SK-N-SH (cell line): Measurements from ENCODE around the gene SLC12A7. TPM values are rescaled to one million over a fixed set of nuclear protein-coding genes. Genes with fewer than 3 reads are reported as not detected.

Source experiments
- CTCF ChIA-PET: fragments of 300-600, 350-600 bp; formaldehyde crosslinking; extraction: SDS; loops from one replicate; lab custom pipeline; 2021; lab: Yijun Ruan, JAX
- POLR2A ChIA-PET: fragments of 350-600 bp; sonication (Branson Sonifier 250); formaldehyde crosslinking; extraction: SDS; loops from one replicate; lab custom pipeline; 2020; ENCODE audit warnings: antibody characterized with exemption, inconsistent platforms; lab: Yijun Ruan, JAX
- DNase-seq: peaks from one replicate; pipeline ENCODE4 v3.0.0; 2012
- H2AFZ ChIP-seq: fragments of 200-600 bp; sonication (generic); 2 replicates; pipeline ENCODE4 v1.8.1; 2016; ENCODE audit warnings: antibody characterized with exemption, mild to moderate bottlenecking, low read depth
- H3F3A ChIP-seq: fragments of 200-600 bp; sonication (generic); replicated peaks from 2 replicates; pipeline ENCODE3; 2016; ENCODE audit warnings: antibody characterized with exemption, mild to moderate bottlenecking; ENCODE audit not compliant: insufficient read depth
- H3K27ac ChIP-seq, 2 experiments: fragments of 200-500 bp in 1 of 2; fragments of 200-600 bp in 1 of 2; sonication (Bioruptor generic) in 1 of 2; sonication (generic), shearing (Covaris generic) in 1 of 2; 2 replicates each; pipeline versions ENCODE4 v1.5.1 to v1.6.1; 2014 to 2016; ENCODE audit warnings: low read depth in 2 of 2, inconsistent platforms in 1 of 2, low read length in 1 of 2, mild to moderate bottlenecking in 1 of 2, mixed read lengths in 1 of 2
- H3K27me3 ChIP-seq: fragments of 200-600 bp; sonication (generic), shearing (Covaris generic); 2 replicates; pipeline ENCODE4 v1.6.1; 2016; ENCODE audit warnings: mixed run types; ENCODE audit not compliant: insufficient read depth
- H3K36me3 ChIP-seq, 2 experiments: fragments of 200-500 bp in 1 of 2; fragments of 200-600 bp in 1 of 2; sonication (Bioruptor generic) in 1 of 2; sonication (generic) in 1 of 2; replicated peaks in 1 of 2; 2 replicates each; pipeline versions ENCODE3 to v1.5.1; 2014 to 2016; ENCODE audit warnings: low read length in 1 of 2, mild to moderate bottlenecking in 1 of 2; ENCODE audit not compliant: insufficient read depth in 2 of 2, control insufficient read depth in 1 of 2
- H3K4me1 ChIP-seq, 2 experiments: fragments of 200-500 bp in 1 of 2; fragments of 200-600 bp in 1 of 2; sonication (Bioruptor generic) in 1 of 2; sonication (generic), shearing (Covaris generic) in 1 of 2; 2 replicates each; pipeline versions ENCODE4 v1.5.1 to v1.6.1; 2014 to 2016; ENCODE audit warnings: low read depth in 1 of 2, low read length in 1 of 2, mixed run types in 1 of 2; ENCODE audit not compliant: insufficient read depth in 2 of 2, control insufficient read depth in 1 of 2
- H3K4me2 ChIP-seq: fragments of 200-600 bp; sonication (generic), shearing (Covaris generic); 2 replicates; pipeline ENCODE4 v1.6.1; 2017; ENCODE audit warnings: mixed run types
- H3K4me3 ChIP-seq, 2 experiments: fragments of 200-500 bp in 1 of 2; fragments of 200-600 bp in 1 of 2; sonication (Bioruptor generic) in 1 of 2; sonication (generic), shearing (Covaris generic) in 1 of 2; 2 replicates each; pipeline versions ENCODE4 v1.5.1 to v1.8.1; 2014 to 2016; ENCODE audit warnings: low read depth in 2 of 2, inconsistent platforms in 1 of 2, low read length in 1 of 2, mild to moderate bottlenecking in 1 of 2, mixed read lengths in 1 of 2, moderate library complexity in 1 of 2
- H3K79me2 ChIP-seq: fragments of 200-600 bp; sonication (generic); 2 replicates; pipeline ENCODE4 v1.8.1; 2017; ENCODE audit warnings: mild to moderate bottlenecking; ENCODE audit not compliant: insufficient read depth
- H3K9ac ChIP-seq: fragments of 200-600 bp; sonication (generic); 2 replicates; pipeline ENCODE4 v1.6.1; 2017; ENCODE audit warnings: mixed run types
- H3K9me2 ChIP-seq: fragments of 200-600 bp; sonication (generic); 2 replicates; pipeline ENCODE4 v1.6.1; 2017; ENCODE audit warnings: mixed run types
- H3K9me3 ChIP-seq: fragments of 200-600 bp; sonication (generic); 2 replicates; pipeline ENCODE4 v1.6.1; 2017; ENCODE audit warnings: mixed run types, mild to moderate bottlenecking, moderate library complexity
- H4K20me1 ChIP-seq: fragments of 200-600 bp; sonication (generic); 2 replicates; pipeline ENCODE4 v1.6.1; 2017; ENCODE audit warnings: mild to moderate bottlenecking, mixed run types; ENCODE audit not compliant: insufficient read depth
- CHD2 ChIP-seq: fragments of 150-350 bp; IDR thresholded peaks from 2 replicates; pipeline ENCODE4 v1.6.1; 2018; ENCODE audit warnings: low read length; ENCODE audit not compliant: partially characterized antibody
- ELF1 ChIP-seq: IDR thresholded peaks from 2 replicates; pipeline ENCODE4 v1.4.0; 2012
- EP300 ChIP-seq, 2 experiments: IDR thresholded peaks; 2 replicates each; pipeline versions ENCODE4 v1.4.0 to v1.6.1; 2012; ENCODE audit warnings: borderline replicate concordance in 1 of 2, low read depth in 1 of 2, low read length in 1 of 2
- EZH2phosphoT487 ChIP-seq: fragments of 200-600 bp; sonication (generic); IDR thresholded peaks from 2 replicates; pipeline ENCODE4 v1.6.1; 2017; ENCODE audit warnings: low read depth, mixed run types, mild to moderate bottlenecking, antibody characterized with exemption, moderate library complexity, borderline replicate concordance
- FOSL2 ChIP-seq: IDR thresholded peaks from 2 replicates; pipeline ENCODE4 v1.4.0; 2012; ENCODE audit warnings: low read depth, mild to moderate bottlenecking, moderate library complexity, borderline replicate concordance
- FOXJ3 ChIP-seq: sonication (generic); formaldehyde crosslinking; IDR thresholded peaks from 2 replicates; pipeline ENCODE4 v1.5.1; 2020; ENCODE audit warnings: mild to moderate bottlenecking, missing genetic modification reagents
- FOXM1 ChIP-seq: IDR thresholded peaks from 2 replicates; pipeline ENCODE4 v1.4.0; 2012; ENCODE audit warnings: low read depth, mild to moderate bottlenecking
- GABPA ChIP-seq: IDR thresholded peaks from 2 replicates; pipeline ENCODE4 v1.4.0; 2012; ENCODE audit warnings: low read depth, mild to moderate bottlenecking
- JUND ChIP-seq: IDR thresholded peaks from 2 replicates; pipeline ENCODE4 v1.4.0; 2012
- NFIC ChIP-seq: IDR thresholded peaks from 2 replicates; pipeline ENCODE4 v1.4.0; 2012; ENCODE audit warnings: borderline replicate concordance
- NRF1 ChIP-seq: IDR thresholded peaks from 2 replicates; pipeline ENCODE4 v1.6.1; 2012; ENCODE audit warnings: low read depth, mild to moderate bottlenecking, low read length
- RCOR1 ChIP-seq: fragments of 150-350 bp; IDR thresholded peaks from 2 replicates; pipeline ENCODE4 v1.6.1; 2017; ENCODE audit warnings: antibody characterized with exemption, low read length
- RXRA ChIP-seq: IDR thresholded peaks from 2 replicates; pipeline ENCODE4 v1.4.0; 2012; ENCODE audit warnings: low read depth, mild to moderate bottlenecking, borderline replicate concordance
- SIN3A ChIP-seq: IDR thresholded peaks from 2 replicates; pipeline ENCODE4 v1.6.1; 2012; ENCODE audit warnings: low read depth, mild to moderate bottlenecking, low read length, moderate library complexity, borderline replicate concordance
- SMC3 ChIP-seq: IDR thresholded peaks from 2 replicates; pipeline ENCODE4 v1.6.1; 2012; ENCODE audit warnings: low read depth, low read length, improper control_type of control experiment
- WGBS: methylation state at CpG from one replicate; pipeline ENCODE4 v1.1.6; 2017; ENCODE audit warnings: low lambda C conversion rate; 5-methylcytosine and 5-hydroxymethylcytosine counted together
- polyA plus RNA-seq, 3 experiments: library from polyadenylated mRNA; depleted of rRNA; stranded (reverse); fragments of >200 nt; gene quantifications; 2 replicates each; pipeline ENCODE4 v1.2.3, GENCODE V29; 2012
- TF ChIP-seq, protein P1 (sequence below): IDR thresholded peaks from 2 replicates; pipeline ENCODE4 v1.4.0; 2012; ENCODE audit warnings: low read depth, borderline replicate concordance
- TF ChIP-seq, protein P2 (sequence below): fragments of 150-350 bp; IDR thresholded peaks from 2 replicates; pipeline ENCODE4 v1.6.1; 2016; ENCODE audit warnings: mild to moderate bottlenecking, low read depth, low read length
- TF ChIP-seq, protein P3 (sequence below): IDR thresholded peaks from 2 replicates; pipeline ENCODE4; 2012
- TF ChIP-seq, protein P4 (sequence below): IDR thresholded peaks from 2 replicates; pipeline ENCODE4 v1.4.0; 2012; ENCODE audit warnings: low read depth, borderline replicate concordance

SLC12A7 gene
- polyA plus RNA-seq, 1 of the 3 experiments (the other 2 are of a cell fraction), result 2.6 TPM

DNA sequence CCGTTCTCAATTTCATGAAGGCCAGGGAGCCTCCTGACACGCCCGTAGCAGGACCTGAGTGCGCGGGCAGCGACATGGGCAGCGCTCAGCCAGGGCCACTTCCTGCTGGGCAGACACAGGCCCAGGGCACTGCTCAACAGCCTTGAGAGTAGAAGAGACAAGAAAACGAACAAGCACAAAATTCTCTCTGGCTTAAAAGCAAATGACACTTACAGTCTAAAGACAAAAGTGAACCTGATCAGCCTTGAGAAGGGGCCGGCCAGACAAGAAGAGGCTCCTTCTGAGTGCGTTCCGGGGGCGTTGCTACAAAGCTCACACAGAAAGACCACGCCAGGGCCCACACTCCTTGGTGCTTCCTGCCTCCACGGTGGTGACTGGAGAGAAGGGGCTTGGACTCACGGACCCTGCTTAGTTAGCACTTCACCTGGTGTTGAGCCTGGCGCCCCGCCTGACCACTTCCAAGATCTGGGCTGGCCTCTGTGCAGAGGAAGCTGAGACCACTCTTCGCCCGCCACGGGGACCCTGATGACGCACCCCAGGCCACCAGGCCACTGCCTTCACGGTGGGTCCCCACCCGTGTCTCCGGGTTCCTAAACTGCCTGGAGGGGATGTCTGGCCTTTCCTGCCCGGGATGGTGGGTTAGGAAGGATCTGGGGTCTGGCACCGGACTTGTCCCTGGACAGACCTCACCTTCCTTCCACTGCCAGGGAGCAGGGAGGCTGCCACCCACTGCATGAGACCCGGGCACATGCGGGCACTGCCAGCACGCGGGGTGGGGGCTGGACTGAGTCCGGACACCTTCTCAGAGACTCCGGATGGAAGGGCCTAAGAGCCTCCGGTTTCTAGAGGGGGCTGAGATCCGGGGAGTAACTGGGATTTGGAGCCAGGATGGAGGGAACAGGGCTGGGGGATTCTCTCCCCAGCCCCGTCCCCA lies 1.3 kb downstream of the SLC12A7 start:
- H3K4me2 ChIP-seq, result peak overlapping the region; percentile 73
- H3K9ac ChIP-seq, result peak overlapping the region; percentile 49
- no peaks in the 10 kb centered on the region for H3K36me3 ChIP-seq
- no peaks in the 10 kb centered on the region for H3K9me3 ChIP-seq
- no peaks in the 10 kb centered on the region for H3K27me3 ChIP-seq
- no peak for DNase-seq
- CTCF ChIA-PET, result interaction anchor here (0.9 kb wide), 2 partner anchors 30 to 64 kb away, joined by 3 read pairs; no protein-coding TSS in a partner anchor
- H3K4me3 ChIP-seq, result peak overlapping the region; percentile 47 to 59
- no peaks in the 10 kb centered on the region for H3K9me2 ChIP-seq
- peaks cover 0 to 2% of the 10 kb centered on the region in 2 experiments; a peak in 1 of 4 replicates for H3K4me1 ChIP-seq
- TF ChIP-seq ELF1, result no peak
- TF ChIP-seq, protein P1, sequence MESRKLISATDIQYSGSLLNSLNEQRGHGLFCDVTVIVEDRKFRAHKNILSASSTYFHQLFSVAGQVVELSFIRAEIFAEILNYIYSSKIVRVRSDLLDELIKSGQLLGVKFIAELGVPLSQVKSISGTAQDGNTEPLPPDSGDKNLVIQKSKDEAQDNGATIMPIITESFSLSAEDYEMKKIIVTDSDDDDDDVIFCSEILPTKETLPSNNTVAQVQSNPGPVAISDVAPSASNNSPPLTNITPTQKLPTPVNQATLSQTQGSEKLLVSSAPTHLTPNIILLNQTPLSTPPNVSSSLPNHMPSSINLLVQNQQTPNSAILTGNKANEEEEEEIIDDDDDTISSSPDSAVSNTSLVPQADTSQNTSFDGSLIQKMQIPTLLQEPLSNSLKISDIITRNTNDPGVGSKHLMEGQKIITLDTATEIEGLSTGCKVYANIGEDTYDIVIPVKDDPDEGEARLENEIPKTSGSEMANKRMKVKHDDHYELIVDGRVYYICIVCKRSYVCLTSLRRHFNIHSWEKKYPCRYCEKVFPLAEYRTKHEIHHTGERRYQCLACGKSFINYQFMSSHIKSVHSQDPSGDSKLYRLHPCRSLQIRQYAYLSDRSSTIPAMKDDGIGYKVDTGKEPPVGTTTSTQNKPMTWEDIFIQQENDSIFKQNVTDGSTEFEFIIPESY, result no peak
- TF ChIP-seq RXRA, result no peak
- TF ChIP-seq, protein P2, sequence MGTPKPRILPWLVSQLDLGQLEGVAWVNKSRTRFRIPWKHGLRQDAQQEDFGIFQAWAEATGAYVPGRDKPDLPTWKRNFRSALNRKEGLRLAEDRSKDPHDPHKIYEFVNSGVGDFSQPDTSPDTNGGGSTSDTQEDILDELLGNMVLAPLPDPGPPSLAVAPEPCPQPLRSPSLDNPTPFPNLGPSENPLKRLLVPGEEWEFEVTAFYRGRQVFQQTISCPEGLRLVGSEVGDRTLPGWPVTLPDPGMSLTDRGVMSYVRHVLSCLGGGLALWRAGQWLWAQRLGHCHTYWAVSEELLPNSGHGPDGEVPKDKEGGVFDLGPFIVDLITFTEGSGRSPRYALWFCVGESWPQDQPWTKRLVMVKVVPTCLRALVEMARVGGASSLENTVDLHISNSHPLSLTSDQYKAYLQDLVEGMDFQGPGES, result no peak
- no peak for TF ChIP-seq JUND
- TF ChIP-seq, protein P3, sequence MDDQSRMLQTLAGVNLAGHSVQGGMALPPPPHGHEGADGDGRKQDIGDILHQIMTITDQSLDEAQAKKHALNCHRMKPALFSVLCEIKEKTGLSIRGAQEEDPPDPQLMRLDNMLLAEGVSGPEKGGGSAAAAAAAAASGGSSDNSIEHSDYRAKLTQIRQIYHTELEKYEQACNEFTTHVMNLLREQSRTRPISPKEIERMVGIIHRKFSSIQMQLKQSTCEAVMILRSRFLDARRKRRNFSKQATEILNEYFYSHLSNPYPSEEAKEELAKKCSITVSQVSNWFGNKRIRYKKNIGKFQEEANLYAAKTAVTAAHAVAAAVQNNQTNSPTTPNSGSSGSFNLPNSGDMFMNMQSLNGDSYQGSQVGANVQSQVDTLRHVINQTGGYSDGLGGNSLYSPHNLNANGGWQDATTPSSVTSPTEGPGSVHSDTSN, result no peak
- no peak for TF ChIP-seq SIN3A
- no peak for TF ChIP-seq FOXJ3 (CRISPR knock-in tag)
- TF ChIP-seq NFIC, result no peak
- TF ChIP-seq EZH2phosphoT487, result no peak
- TF ChIP-seq RCOR1, result no peak
- no peak for TF ChIP-seq FOSL2
- TF ChIP-seq, protein P4, sequence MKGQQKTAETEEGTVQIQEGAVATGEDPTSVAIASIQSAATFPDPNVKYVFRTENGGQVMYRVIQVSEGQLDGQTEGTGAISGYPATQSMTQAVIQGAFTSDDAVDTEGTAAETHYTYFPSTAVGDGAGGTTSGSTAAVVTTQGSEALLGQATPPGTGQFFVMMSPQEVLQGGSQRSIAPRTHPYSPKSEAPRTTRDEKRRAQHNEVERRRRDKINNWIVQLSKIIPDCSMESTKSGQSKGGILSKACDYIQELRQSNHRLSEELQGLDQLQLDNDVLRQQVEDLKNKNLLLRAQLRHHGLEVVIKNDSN, result no peak
- no peak for TF ChIP-seq GABPA
- no peak for TF ChIP-seq EP300 (IDR thresholded peaks at IDR 0.05; ENCODE audit: borderline replicate concordance in 1 of 2, low read depth in 1 of 2, low read length in 1 of 2)
- no peak for TF ChIP-seq FOXM1
- no peak for TF ChIP-seq SMC3
- TF ChIP-seq NRF1, result no peak
- TF ChIP-seq CHD2, result no peak
- POLR2A ChIA-PET, result no interaction called here
- H3K79me2 ChIP-seq, result no peaks in the 10 kb centered on the region
- 66% methylated on average over 26 of the region's 35 CpGs for WGBS
- H3K27ac ChIP-seq, result no peak overlapping the region
- no peaks in the 10 kb centered on the region for H4K20me1 ChIP-seq
- no peak overlapping the region for H2AFZ ChIP-seq
- no peaks in the 10 kb centered on the region for H3F3A ChIP-seq
